SH-SY5Y (cell line): ENCODE measurements around the gene FANCC.

Experiments used
- GATA2 ChIP-seq: IDR thresholded peaks from 2 replicates; pipeline ENCODE4 v1.6.1; 2011; ENCODE audit warnings: mild to moderate bottlenecking, low read depth, low read length
- GATA3 ChIP-seq: IDR thresholded peaks from 2 replicates; pipeline ENCODE4 v1.6.1; 2011; ENCODE audit warnings: low read depth, mild to moderate bottlenecking, low read length, moderate library complexity

- TF ChIP-seq GATA3 (no peak), GATA2 (no peak)
Measured at GRCh38 chr9:95135756-95136155, 181.8 kb downstream of the FANCC start.
